Measurements from ENCODE around the gene FBXO4. TPM values are rescaled to one million over a fixed set of nuclear protein-coding genes. Genes with fewer than 3 reads are reported as not detected.

FBXO4 gene
- total and polyA plus RNA-seq, 2 of the 8 experiments (the other 6 are each of a cell fraction or from before 2014, with no cell fraction given), result 0.60 to 0.88 TPM

- Histone ChIP-seq H2AK5ac (ENCODE audit: low read depth, low read length) (no peak overlapping the region), H3K23ac (ENCODE audit: insufficient read length) (no peak overlapping the region), H4K8ac (ENCODE audit: extremely low read depth, insufficient read depth, low read length) (no peak overlapping the region), H2BK15ac (ENCODE audit: low read length) (no peak overlapping the region), H2BK12ac (ENCODE audit: low read depth, low read length) (no peak overlapping the region), H4K91ac (replicated peaks; ENCODE audit: insufficient read length, low read length) (no peak overlapping the region), H2BK20ac (ENCODE audit: low read length) (no peak overlapping the region), H4K20me1 (replicated peaks in 1 of 2; ENCODE audit: control insufficient read depth in 1 of 2, insufficient read depth in 2 of 2, low read length in 2 of 2) (no peaks in the 10 kb centered on the region), H2AFZ (ENCODE audit: low read length) (no peak overlapping the region), H3K36me3 (ENCODE audit: control insufficient read depth in 2 of 4, insufficient read depth in 4 of 4, low read length in 3 of 4) (no peaks in the 10 kb centered on the region), H3K4ac (replicated peaks; ENCODE audit: insufficient read length, low read depth, low read length) (no peak overlapping the region), H3K4me2 (ENCODE audit: insufficient read depth in 1 of 2, low read depth in 2 of 2, low read length in 2 of 2) (no peak overlapping the region), H2BK5ac (ENCODE audit: low read depth, low read length) (no peak overlapping the region), H3K79me2 (ENCODE audit: control insufficient read depth in 1 of 2, insufficient read depth in 2 of 2, low read length in 2 of 2) (no peaks in the 10 kb centered on the region), H3K27ac (ENCODE audit: low read depth, low read length) (no peak overlapping the region), H3K4me1 (replicated peaks in 1 of 4; ENCODE audit: control insufficient read depth in 3 of 4, insufficient read depth in 4 of 4, low read length in 3 of 4) (no peaks in the 10 kb centered on the region), H3K79me1 (ENCODE audit: low read depth, low read length) (no peaks in the 10 kb centered on the region), H3K18ac (ENCODE audit: extremely low read depth, low read length) (no peak overlapping the region), H3K23me2 (ENCODE audit: low read depth, low read length) (no peaks in the 10 kb centered on the region; the same call in 1 of the 2 replicates), H3K4me3 (ENCODE audit: extremely low read depth in 1 of 4, insufficient read depth in 2 of 4, low read depth in 3 of 4, low read length in 4 of 4) (no peak overlapping the region), H3K9me3 (ENCODE audit: insufficient read depth in 2 of 2, low read depth in 1 of 2, low read length in 1 of 2) (no peaks in the 10 kb centered on the region), H2BK120ac (replicated peaks; ENCODE audit: low read depth, low read length) (no peak overlapping the region), H3K27me3 (replicated peaks in 1 of 4; ENCODE audit: control insufficient read depth in 3 of 4, extremely low read depth in 1 of 4, insufficient read depth in 3 of 4, low read length in 3 of 4) (no peaks in the 10 kb centered on the region), H3K9ac (replicated peaks in 1 of 4; ENCODE audit: extremely low read depth in 1 of 4, low read depth in 3 of 4, low read length in 3 of 4) (no peak overlapping the region), H4K5ac (ENCODE audit: insufficient read length, low read depth, low read length) (no peak overlapping the region), H3K56ac (replicated peaks; ENCODE audit: insufficient read length, low read depth, low read length) (no peak overlapping the region), H3K14ac (ENCODE audit: insufficient read length) (no peak overlapping the region)
- CTCF ChIA-PET (ENCODE audit: partially characterized antibody), result no interaction called here
- POLR2A ChIA-PET (ENCODE audit: partially characterized antibody), result no interaction called here
- no peak for TF ChIP-seq JUN (IDR thresholded peaks at IDR 0.05; ENCODE audit: low read depth, low read length)
- 95% methylated on average over 3 of the region's 3 CpGs; no CpG with 5 or more reads in 1 of the 2 experiments for WGBS, 2 experiments (ENCODE audit: extremely low coverage in 1 of 2, insufficient coverage in 1 of 2, insufficient read length in 1 of 2, insufficient replicate concordance in 2 of 2, low coverage in 1 of 2, low lambda C conversion rate in 2 of 2, missing lambda C conversion rate in 1 of 2)
- FAIRE-seq, result no peak
- DNase-seq (ENCODE audit: low read depth in 1 of 2, low spot score in 2 of 2), result no peak
These were observed 31.8 kb upstream of the FBXO4 start for GRCh38 chr5:41893074-41893851.

All from H1 (cell line).